HepG2 (cell line): ENCODE data around the gene RBMS2. TPM values are rescaled to one million over a fixed set of nuclear protein-coding genes. Genes with fewer than 3 reads are reported as not detected.

ENCODE experiments used
- DMTF1 ChIP-seq: sonication (generic); formaldehyde crosslinking; IDR thresholded peaks from 2 replicates; pipeline ENCODE4 v1.4.0; 2020; ENCODE audit warnings: mild to moderate bottlenecking, missing genetic modification reagents
- HBP1 ChIP-seq: IDR thresholded peaks from 2 replicates; pipeline ENCODE4 v1.6.1; 2016; ENCODE audit warnings: low read depth, control low read depth
- HNRNPK ChIP-seq: fragments of 200-400 bp; formaldehyde crosslinking; IDR thresholded peaks from 2 replicates; pipeline ENCODE4 v1.6.1; 2018; ENCODE audit warnings: low read length, low read depth, moderate library complexity, mild to moderate bottlenecking; ENCODE audit not compliant: poor library complexity, severe bottlenecking
- JDP2 ChIP-seq: sonication (generic); formaldehyde crosslinking; IDR thresholded peaks from 2 replicates; pipeline ENCODE4 v1.8.1; 2022; ENCODE audit warnings: missing genetic modification reagents, borderline replicate concordance
- MTF1 ChIP-seq: sonication (generic); formaldehyde crosslinking; IDR thresholded peaks from 2 replicates; pipeline ENCODE4 v1.5.0; 2020; ENCODE audit warnings: missing genetic modification reagents
- NCOA5 ChIP-seq: sonication (generic); formaldehyde crosslinking; IDR thresholded peaks from 2 replicates; pipeline ENCODE4 v1.4.0; 2020; ENCODE audit warnings: missing genetic modification reagents
- SAP130 ChIP-seq: IDR thresholded peaks from 2 replicates; pipeline ENCODE4 v1.6.1; 2016; ENCODE audit warnings: low read depth
- SRSF9 ChIP-seq: fragments of 200-400 bp; formaldehyde crosslinking; IDR thresholded peaks from 2 replicates; pipeline ENCODE4 v1.6.1; 2018; ENCODE audit warnings: borderline replicate concordance, mild to moderate bottlenecking, low read depth, low read length; ENCODE audit not compliant: insufficient read depth, poor library complexity, severe bottlenecking
- TBX3 ChIP-seq: fragments of 450-650 bp; IDR thresholded peaks from 2 replicates; pipeline ENCODE4 v1.6.1; 2017; ENCODE audit warnings: antibody characterized with exemption, mild to moderate bottlenecking, inconsistent platforms, borderline replicate concordance
- ZBTB14 ChIP-seq: sonication (generic); formaldehyde crosslinking; IDR thresholded peaks from 2 replicates; pipeline ENCODE4 v1.4.0; 2020; ENCODE audit warnings: missing genetic modification reagents
- ZNF512 ChIP-seq: sonication (generic); formaldehyde crosslinking; IDR thresholded peaks from 2 replicates; pipeline ENCODE4 v1.4.0; 2020; ENCODE audit warnings: mild to moderate bottlenecking, missing genetic modification reagents
- ZNF770 ChIP-seq: sonication (generic); formaldehyde crosslinking; IDR thresholded peaks from 2 replicates; pipeline ENCODE4 v1.5.0; 2020; ENCODE audit warnings: mild to moderate bottlenecking, missing genetic modification reagents
- ZNF775 ChIP-seq: sonication (generic); formaldehyde crosslinking; IDR thresholded peaks from 2 replicates; pipeline ENCODE4 v1.4.0; 2020; ENCODE audit warnings: missing genetic modification reagents, mild to moderate bottlenecking, moderate library complexity, borderline replicate concordance
- ZNF891 ChIP-seq: sonication (generic); formaldehyde crosslinking; IDR thresholded peaks from 2 replicates; pipeline ENCODE4 v1.5.0; 2020; ENCODE audit warnings: mild to moderate bottlenecking, missing genetic modification reagents
- ZSCAN22 ChIP-seq: sonication (generic); formaldehyde crosslinking; IDR thresholded peaks from 2 replicates; pipeline ENCODE4 v1.4.0; 2020; ENCODE audit warnings: mild to moderate bottlenecking, missing genetic modification reagents
- polyA plus RNA-seq, 8 experiments: library from polyadenylated mRNA; depleted of rRNA in 3 of 8; stranded (reverse) in 7 of 8; unstranded in 1 of 8; fragments of >200 nt; fragmentation: Illumina TruSeq in 4 of 8; extraction: Trizol in 4 of 8; gene quantifications; 2 replicates each; pipeline versions ENCODE4 v1.2.1 to v1.2.3, GENCODE V29; 2011 to 2016; ENCODE audit warnings: low read depth in 4 of 8, missing spikeins in 1 of 8, mixed read lengths in 1 of 8; ENCODE audit not compliant: insufficient read depth in 1 of 8
- total RNA-seq, 5 experiments: library from RNA; depleted of rRNA; stranded (reverse); fragments of >200 nt; fragmentation: Illumina TruSeq; extraction: Trizol; gene quantifications; 2 replicates each; pipeline ENCODE4 v1.2.3, GENCODE V29; 2016; ENCODE audit warnings: low read depth in 1 of 5

RBMS2 gene
- total and polyA plus RNA-seq, 2 of the 13 experiments (the other 11 are each of a cell fraction or from before 2014, with no cell fraction given), result 0.53 to 7.4 TPM

- no peak for TF ChIP-seq ZBTB14
- no peak for TF ChIP-seq NCOA5 (CRISPR knock-in tag)
- no peak for TF ChIP-seq SRSF9
- TF ChIP-seq ZNF770, result 0 out of 2 replicates have a peak, but pooled peaks have one; percentile 8
- no peak for TF ChIP-seq TBX3
- TF ChIP-seq ZNF775 (CRISPR knock-in tag), result no peak
- TF ChIP-seq DMTF1 (CRISPR knock-in tag), result no peak
- no peak for TF ChIP-seq ZSCAN22 (CRISPR knock-in tag)
- peak; percentile 84 for TF ChIP-seq HNRNPK
- no peak for TF ChIP-seq MTF1 (CRISPR knock-in tag)
- TF ChIP-seq ZNF512, result 0 out of 2 replicates have a peak, but pooled peaks have one; percentile 32
- TF ChIP-seq SAP130, result peak; percentile 38
- TF ChIP-seq JDP2, result no peak
- TF ChIP-seq HBP1, result no peak
- TF ChIP-seq ZNF891, result no peak
These were observed at the start of gene RBMS2 (continued) for GRCh38 chr12:56521590-56522371.
